GM21381 (cell line): ENCODE measurements around the gene FBXW11.

Experiments
- ATAC-seq: cut with Tn5 transposase; IDR thresholded peaks from one replicate; pipeline ENCODE4 v1.9.1; 2021; ENCODE audit warnings: mild to moderate bottlenecking, moderate library complexity; ENCODE audit not compliant: unreplicated experiment

FBXW11 gene

DNA sequence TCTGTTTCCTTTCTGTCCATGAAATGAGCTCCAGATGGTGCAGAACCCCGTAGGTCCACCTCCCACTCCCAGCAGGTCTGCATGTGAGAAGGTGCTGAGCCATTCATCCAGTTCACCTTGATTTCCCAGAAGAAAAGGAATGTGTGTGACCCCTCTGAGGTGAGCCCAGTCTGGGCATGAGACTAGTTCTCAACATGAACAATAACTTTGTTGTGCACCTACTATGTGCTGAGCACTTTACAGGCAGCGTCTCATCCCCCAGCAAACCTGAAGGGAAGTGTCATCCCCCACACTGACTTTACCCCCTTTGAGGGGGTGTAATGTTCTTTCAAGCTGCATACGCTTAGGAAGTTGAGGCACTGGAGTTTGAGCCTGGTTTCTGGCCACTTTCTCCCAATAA is 159.4 kb downstream of the FBXW11 start:
- no peak for ATAC-seq

DNA sequence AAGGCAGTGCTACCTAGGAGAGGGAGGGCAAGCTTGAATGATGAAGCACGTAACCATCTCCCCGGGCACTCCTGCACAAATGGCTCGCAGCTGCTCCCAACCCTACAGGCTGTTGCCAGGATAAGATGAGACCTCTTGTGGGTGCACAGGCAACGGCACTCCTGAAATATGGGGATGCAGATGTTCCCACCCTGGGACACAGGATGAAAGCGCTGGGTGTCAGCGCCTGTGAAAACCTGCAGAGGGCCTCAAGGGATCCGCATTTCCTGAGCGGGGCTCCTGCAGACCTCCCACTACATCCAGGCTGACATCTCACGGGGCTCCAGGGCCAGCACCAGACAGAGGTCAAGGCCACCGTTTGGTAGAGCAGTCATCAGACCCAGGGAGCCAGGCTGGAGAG is 160.1 kb downstream of the FBXW11 start:
- no peak for ATAC-seq

DNA sequence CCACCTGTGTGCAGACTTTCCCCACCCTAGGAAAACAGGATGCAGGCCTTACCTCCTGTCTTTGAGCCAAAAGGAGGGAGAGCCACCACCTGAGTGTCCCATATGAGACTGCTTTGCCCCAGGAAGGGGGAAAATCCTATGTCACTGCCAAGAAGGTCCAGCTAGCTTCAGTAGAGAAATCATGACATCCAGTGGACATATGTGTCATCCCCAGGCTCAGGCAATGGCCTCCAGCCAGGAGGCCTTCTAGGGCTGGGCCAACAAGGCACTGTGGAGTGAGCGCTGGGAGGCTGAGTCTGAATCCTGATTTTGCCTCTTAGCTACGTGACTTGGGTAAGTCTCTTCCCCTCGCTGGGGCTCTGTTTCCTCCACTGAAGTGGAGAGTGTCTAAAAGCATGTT is 160.6 kb downstream of the FBXW11 start:
- ATAC-seq: no peak

DNA sequence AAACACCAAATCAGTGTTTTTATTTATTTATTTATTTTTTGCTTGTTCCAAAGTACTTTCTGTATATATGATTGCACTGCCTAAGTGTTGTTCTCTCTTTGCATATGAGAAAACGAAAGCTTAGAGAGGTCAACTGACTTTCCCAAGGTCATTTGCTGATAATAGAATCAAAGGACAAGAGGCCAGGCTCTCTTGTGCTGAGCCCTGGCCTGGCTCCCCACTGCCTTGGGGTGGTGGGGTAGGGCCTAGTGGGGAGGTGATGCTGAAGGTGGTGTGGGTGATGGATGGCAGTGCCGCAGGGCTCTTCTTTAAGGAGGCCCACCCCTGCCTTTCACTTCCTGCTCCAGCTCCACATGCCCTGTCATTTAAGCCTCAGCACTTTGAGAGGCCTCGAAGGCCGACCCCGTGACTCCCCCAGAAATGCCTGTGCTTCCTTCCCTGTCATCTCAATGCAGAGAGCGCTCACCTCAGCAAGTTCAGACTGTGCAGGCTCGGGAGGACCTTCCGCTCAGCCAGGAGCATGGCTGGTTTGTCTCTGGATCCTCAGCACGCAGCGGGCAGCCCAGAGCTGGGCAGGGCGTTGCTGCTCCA is 161.3 kb downstream of the FBXW11 start:
- no peak for ATAC-seq

DNA sequence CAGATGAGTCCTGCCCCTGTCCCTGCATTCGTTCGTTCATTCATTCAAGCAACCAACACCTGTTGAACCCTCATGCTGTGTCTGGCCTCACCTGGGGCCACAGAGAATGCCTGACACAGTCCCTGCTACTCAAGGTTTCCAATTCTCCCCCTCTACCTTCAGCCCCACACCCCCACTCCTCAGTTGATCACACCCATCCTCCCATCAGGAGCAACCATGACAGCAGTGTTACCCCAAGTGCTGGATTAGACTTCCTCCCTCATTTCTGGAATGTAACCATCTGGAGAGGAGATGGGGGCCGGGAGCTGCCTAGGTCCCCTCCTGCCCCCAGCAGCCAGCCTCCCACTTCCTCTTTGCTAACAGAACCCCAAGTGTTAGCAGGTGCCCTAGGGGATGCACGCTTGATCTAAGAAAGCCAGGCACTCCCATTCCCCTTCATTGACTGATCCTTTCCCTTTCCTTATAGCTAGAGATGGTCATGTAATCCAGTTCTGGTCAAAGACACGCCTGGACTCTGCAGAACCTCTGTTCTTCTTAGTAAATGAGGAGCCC is 163.6 kb downstream of the FBXW11 start:
- ATAC-seq: no peak

DNA sequence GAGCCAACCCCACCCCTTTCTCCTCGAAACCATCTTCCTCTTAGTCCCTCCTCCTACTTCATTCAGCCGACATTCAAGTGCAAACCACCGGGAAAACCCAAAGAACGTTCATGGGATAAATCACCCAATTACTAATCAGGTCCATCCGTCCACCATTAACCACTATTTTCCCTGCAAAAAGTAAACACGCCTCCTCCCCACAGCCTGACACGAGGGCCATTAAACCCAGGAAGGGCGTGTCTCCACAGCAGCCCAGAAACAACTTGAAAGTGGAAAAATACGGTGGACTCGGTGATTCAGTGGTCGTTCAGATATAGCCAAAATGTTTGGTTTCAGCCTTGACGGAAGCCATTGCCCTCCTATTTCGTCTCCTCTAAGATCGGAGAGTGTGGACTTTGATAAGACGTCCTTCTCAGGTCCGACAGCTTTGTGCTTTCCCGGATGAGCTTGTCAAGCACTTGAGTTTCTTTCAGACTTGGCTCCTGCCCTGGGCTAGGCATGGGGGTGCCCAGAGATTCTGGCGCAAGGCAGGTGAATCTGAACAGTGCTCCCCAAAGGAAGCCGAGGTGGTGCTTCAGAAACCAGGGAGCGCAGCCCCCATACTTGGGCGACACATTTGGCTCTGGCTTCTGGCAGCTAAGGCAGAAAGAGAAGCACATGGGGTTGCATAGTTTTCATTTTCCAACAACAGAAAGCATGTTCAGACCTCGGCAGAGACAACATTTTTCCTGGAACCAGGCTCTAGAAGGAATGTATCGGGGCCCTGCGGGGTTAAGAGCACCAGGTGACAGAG is 164.3 kb downstream of the FBXW11 start:
- ATAC-seq: no peak

DNA sequence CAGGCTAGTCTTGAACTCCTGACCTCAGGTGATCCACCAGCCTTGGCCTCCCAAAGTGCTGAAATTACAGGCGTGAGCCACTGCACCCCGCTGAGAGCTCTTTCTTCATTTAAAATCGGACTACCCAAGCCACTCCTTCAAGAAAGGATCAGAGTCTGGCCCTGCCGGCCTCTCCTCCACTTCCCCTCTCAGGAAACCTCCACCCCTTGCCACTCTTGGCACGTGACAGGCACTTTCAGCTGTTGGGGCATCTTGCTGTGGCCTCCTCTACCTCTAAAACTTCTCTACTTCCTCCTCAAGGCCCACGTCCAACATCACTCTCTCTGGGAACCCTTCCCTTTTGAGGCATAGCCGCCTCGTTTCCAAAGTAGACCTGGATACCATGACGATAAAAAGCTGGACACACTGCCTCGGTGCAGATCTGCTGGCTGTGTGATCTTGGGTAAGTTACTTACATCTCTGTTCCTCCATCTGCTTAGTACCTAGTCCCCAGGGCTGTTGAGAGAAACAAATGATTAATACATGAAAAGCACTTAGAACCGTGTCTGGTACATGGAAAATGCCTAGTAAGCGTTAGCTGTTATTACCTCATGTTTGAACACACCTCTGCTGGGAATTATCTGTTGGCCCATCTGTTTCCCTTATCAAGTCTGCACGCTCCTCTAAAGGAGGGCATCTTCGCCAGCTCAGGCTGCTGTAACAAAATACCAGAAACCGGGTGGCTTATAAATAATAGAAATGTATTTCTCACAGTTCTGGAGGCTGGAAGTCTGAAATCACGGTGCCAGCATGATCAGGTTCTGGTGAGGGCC is 165.5 kb downstream of the FBXW11 start:
- no peak for ATAC-seq

DNA sequence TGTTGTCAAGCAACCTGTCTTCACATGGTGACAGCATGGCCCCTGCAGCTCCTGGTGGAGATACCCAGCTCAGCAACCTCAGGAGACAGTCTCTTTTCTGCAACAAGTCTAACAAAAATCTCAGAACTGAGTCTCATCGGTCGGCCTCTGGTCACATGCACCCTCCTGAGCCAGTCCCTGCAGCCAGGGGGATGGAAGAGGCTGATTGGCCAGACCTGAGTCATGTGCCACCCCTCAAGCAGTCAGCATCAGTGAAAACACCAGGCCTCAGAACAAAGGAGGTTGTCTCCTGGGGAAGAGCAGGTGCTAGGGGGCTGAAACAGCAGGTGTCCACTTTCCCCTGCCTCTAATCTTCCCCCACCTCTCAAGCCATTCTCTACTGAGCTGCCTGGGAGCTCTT is 166.4 kb downstream of the FBXW11 start:
- ATAC-seq: no peak

DNA sequence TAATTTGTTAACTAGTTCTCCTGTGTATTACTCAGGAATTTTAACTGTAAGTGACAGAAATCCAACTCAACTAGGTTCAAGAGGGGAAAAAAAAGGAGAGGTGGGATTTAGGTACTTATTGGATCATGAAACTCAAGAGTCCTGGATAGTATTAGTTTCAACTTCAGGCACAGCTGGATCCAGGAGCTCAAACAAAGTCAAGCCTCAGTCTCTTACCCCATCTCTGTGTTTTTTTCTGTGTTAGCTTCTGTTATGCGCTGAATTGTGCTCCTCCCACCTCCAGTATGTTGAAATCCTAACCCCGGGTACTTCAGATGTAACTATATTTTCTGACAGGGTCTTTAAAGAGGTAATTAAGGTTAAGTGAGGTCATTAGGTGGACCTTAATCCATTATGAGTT is 167.3 kb downstream of the FBXW11 start:
- ATAC-seq: no peak

DNA sequence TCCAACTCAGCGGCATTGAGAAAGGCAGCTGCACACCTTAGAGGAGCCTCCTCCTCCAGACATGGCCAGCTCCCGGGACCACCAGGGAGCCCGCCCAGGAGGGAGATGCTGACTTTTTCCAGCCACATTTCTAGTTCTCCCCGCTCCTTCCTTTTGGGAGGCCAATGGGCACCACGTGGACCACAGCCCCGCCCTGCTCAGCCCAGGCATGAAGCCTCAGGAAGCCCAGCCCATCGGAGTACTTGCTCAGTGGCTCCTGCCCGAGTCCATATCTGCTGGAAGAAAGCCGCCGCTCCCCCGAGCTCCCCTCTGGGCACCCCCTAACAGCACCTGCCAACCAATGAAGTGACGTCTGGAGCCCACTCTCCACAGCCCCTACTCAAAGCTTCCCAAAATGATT is 168.4 kb downstream of the FBXW11 start:
- no peak for ATAC-seq

DNA sequence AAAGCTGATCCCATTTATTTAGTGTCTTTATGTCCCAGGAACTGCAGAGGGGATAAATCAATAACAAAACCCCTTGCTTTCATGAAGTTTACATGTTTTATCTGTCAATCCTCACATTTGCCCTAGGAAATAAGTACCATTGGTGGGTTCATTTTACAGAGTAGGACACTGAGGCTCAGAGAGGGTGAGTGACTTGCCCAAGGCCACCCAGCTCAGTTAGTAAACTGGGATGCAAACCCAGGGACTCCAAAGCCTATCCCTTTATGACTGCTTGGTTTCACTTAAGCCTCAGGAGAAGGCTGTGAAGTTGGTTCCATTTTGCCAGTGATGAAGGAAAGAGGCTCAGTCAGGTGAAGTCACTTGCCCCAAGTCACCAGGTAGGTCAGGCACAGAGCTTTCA is 168.9 kb downstream of the FBXW11 start:
- ATAC-seq: no peak

DNA sequence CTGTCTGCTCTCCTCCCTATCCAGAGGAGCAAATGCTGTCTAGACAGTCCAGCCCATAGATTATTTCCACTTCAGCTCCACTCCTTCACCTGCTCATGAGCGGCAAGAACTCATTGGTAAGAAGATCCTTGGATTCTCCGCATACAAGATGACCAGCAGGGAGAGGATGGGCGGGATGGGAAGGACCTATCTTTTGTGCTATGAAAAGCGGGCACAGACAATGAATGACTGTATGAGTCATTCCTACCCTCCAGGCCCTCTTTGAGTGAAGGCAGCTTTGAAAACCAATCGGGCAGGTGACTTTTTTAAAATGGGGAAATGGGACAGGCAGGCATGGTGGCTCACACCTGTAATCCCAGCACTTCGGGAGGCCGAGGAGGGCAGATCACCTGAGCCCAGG is 171.4 kb downstream of the FBXW11 start:
- no peak for ATAC-seq

DNA sequence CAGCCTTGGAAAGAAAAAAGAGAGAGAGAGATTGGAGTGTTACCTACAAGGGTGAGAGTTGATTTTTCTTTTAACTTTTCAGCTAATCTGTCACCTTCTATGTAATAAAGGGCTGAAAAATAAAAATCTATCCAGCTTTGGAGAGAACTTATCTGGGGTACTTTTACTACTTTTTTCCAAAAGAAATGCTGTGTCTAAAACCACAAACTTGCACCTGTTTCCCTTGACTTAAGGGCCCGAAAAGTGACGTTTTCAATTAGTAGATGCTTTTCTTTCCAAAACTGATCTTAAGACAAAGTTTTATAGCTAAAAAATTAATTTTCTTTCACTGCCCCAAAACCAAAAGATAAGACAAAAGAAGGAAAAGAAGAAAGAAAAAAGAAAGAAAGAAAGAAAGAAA is 172.0 kb downstream of the FBXW11 start:
- no peak for ATAC-seq

DNA sequence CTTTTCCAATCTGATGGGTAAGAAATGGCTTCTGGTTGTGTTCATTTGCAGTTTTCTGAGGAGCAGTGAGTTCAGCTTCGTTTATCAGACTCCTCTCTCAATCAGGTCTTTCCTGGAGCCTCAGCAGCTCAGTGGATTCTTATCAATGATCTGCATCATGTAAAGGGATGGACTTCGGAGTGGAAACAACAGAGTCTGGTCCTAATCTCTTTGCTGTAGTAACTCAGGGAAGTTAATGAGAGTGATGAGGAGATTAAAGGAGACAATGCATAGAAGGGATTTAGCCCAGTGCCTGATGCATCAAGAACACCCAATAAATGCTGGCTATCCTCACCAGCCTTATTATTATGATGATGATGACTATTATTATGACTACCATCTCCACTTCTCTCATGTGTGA is 173.7 kb downstream of the FBXW11 start:
- ATAC-seq: no peak

DNA sequence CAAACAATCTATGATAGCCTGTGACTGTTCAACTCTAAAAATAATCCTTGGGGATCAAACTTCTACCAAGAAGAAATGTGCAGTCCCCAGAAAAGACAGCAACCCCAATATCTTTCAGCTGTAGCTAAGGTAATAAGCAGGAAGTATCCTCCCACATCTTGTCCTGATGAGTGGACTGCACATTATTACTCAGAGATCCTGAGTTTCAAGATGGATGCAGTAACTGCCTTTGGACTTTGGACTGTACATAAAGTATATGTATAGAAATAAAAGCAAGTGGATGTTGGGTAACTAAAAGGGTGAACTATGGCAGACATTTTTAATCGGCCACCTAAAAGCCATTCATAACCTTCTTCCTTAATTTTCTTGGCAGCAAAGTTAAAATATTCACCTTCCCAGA is 175.8 kb downstream of the FBXW11 start:
- ATAC-seq: no peak

DNA sequence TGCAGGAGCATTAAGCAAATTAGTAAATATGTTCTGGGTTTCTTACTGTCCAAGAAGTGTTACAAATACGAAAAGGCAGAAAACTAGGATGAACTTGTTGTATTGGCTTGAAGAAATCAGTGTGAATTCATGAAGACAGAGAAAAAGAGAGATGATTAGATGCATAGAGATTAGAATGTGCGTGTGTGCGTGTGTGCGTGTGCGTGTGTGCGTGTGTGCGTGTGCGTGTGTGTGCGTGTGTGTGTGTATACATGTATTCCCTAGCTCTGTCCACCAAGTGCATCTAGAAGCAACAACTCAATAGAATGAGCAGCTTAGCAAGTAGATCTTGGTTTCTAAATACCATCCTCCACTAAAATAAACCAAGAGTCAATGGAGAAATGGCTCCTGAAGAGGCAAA is 179.3 kb downstream of the FBXW11 start:
- ATAC-seq: no peak

DNA sequence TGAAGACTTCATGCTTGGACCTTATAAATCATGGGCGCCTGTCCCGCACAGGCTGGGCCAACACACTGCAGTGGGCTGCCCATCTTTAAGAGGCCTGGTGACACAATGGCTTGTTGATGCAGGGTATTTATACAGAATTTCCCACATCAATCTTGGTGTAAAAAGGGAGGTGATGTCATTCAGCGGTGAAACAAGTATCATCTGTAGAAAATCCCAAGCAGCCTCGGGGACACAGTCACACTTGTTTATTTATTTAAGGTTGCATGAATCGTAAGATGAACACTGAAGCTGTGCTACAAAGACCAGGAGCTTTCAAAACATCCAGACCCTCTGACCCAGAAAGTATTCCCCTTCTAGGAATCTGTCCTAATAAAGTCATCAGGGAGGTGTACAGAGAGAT is 180.3 kb downstream of the FBXW11 start:
- ATAC-seq: no peak

DNA sequence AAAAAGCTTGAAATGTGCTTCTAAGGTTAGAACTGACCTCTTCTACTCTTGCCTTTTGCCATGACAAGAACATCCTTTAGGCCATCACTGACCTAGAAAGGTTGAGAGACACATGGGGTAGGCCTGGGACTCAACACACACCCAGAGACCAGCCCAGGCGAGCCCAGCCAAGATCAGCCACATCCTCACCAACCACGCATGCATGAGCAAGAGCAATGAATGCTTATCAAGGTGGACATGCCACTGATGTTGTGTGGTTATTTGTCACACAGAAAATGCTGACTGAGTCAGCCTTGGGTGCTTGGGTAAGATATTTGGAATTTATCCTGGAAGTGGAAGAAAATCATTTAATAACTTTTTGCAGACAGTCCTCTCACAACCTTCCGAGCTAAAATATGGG is 181.4 kb downstream of the FBXW11 start:
- ATAC-seq: no peak

DNA sequence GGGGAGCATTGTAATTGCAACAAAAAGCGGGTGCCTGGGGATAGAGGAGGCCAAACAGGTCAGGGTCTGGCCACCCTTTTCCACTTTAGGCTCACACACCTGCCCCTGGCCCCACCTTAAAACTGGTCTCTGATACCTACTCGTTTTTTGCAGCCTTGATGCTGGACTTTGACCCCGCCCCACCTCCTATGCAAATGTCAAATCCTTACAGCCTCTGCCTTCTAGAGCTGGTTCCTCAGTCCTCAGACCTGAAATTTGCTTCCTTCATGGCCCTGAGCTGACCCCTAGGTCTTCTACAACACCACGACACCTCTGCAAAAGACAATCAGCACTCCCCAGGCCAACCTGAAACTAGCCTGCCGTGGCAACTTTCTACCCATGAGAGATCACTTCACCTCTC is 183.2 kb downstream of the FBXW11 start:
- ATAC-seq: no peak

DNA sequence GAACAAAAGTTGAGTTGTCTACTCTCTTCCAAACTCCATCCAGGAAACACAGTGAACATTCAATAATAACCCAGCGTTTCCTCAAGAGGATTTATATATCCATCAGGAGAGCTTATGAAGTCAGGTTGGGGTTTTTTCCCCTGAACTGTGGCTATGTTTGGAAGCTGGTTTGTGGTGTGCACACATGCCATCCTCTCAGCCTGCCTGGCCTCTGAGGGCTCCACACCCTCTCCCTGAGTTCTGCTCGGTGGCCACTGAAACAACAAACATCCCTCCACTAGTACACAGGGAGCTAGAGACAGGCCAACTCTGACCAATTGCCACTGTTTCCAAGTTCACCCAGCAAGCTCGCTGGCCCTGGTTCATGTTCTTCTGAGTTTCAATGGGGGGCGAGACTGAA is 185.2 kb downstream of the FBXW11 start:
- no peak for ATAC-seq

DNA sequence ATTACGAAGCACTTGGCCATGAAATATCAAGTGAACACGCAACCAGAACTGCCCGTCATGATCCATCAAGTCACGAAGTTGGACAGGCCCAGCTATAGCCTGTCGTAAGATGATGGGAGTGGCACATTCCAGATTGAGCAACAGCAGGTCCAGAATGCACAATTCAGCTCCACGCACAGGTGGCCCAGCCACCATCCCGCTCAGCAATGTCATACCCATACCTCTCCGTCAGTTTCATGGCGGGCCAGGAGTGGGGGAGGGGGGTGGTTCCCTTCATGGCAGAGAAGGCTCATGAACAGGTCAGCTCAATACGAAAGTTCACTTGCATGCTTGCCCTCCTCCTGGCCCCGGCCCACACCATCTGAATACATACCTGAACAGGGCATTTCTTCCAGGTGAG is 185.9 kb downstream of the FBXW11 start:
- no peak for ATAC-seq

DNA sequence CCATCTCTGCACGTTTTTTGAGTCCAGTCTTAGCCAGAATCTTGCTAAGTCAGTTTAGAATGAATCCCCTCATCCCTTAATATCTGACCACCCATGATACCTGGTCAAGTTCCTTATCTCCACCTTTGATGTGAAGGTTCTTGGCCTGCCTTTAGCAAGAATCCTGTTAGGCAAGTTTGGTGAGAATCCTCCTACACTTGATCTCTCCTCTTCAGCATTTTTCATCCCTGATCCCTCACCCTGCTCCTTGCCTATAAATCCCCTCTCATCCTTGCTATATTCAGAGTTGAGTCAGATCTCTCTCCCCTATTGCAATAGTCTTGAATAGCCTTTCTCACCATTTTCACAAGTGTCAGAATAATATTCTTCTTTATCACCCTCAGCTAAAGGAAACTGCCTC is 189.8 kb downstream of the FBXW11 start:
- no peak for ATAC-seq
